Erythroblast (primary cell): ENCODE results near the gene RGS5.

Experiments used
- GATA1 ChIP-seq: IDR thresholded peaks from 2 replicates; pipeline ENCODE4 v1.6.1; 2011; ENCODE audit warnings: low read depth, mild to moderate bottlenecking, control low read depth, low read length, moderate library complexity
- POLR2A ChIP-seq: IDR thresholded peaks from 2 replicates; pipeline ENCODE4 v1.6.1; 2011; ENCODE audit warnings: mild to moderate bottlenecking, low read length

- TF ChIP-seq POLR2A (no peak), GATA1 (no peak)
These were observed 6.8 kb downstream of the RGS5 start for GRCh38 chr1:163195728-163196448.
